HepG2 (cell line): ENCODE data around the gene SLC25A51. TPM values are rescaled to one million over a fixed set of nuclear protein-coding genes. Genes with fewer than 3 reads are reported as not detected.

Source experiments
- ATAC-seq: fragments of 200-7000 bp; cut with Tn5 transposase; 3 replicates; pipeline ENCODE4 v1.9.1; 2020; ENCODE audit warnings: mild to moderate bottlenecking, moderate library complexity
- BruUV-seq: library from RNA; stranded (reverse); fragments of 400-500 nt; replicated peaks from 2 replicates; lab custom pipeline; 2021; lab: Mats Ljungman, UMichigan
- CTCF ChIA-PET: fragments of 300-600 bp; formaldehyde crosslinking; extraction: SDS; loops from one replicate; lab custom pipeline; 2021; ENCODE audit warnings: low total read pairs, inconsistent platforms, low intra/inter-chr PET ratio; lab: Yijun Ruan, JAX
- POLR2A ChIA-PET: fragments of 350-600 bp; sonication (Branson Sonifier 250); formaldehyde crosslinking; loops from one replicate; lab custom pipeline; 2020; ENCODE audit warnings: antibody characterized with exemption, inconsistent platforms; lab: Yijun Ruan, JAX
- DNase-seq: peaks from one replicate; pipeline ENCODE4 v3.0.0-alpha.2; 2015; ENCODE audit warnings: low spot score
- FAIRE-seq: peaks from 3 replicates; lab custom pipeline; 2011; peaks lifted over from hg19 to GRCh38; lab: Jason Lieb, UNC
- H2AFZ ChIP-seq: one replicate; pipeline ENCODE4 v1.6.1; 2011; ENCODE audit warnings: low read length, inconsistent platforms
- H3K27ac ChIP-seq: fragments of 300-600 bp; 3 replicates; pipeline ENCODE4 v1.8.0; 2011; ENCODE audit warnings: mixed run types, mild to moderate bottlenecking, mixed read lengths, low read length, inconsistent platforms; ENCODE audit not compliant: insufficient read depth; ENCODE audit errors: extremely low read length
- H3K27me3 ChIP-seq, 2 experiments: fragments of 200-600 bp in 1 of 2; 2 replicates in 1 of 2; 3 replicates in 1 of 2; pipeline versions ENCODE4 v1.6.0 to v1.8.0; 2011; ENCODE audit warnings: low read length in 2 of 2, mild to moderate bottlenecking in 2 of 2, moderate library complexity in 2 of 2, inconsistent platforms in 1 of 2; ENCODE audit not compliant: insufficient read depth in 2 of 2, control insufficient read depth in 1 of 2
- H3K36me3 ChIP-seq, 2 experiments: fragments of 200-600 bp in 1 of 2; replicated peaks in 1 of 2; 2 replicates in 1 of 2; 3 replicates in 1 of 2; pipeline versions ENCODE4 v1.5.1 to v1.8.0; 2011; ENCODE audit warnings: low read length in 2 of 2, inconsistent platforms in 1 of 2; ENCODE audit not compliant: insufficient read depth in 2 of 2, control insufficient read depth in 1 of 2
- H3K4me1 ChIP-seq: 2 replicates; pipeline ENCODE4 v1.5.1; 2012; ENCODE audit warnings: low read length, inconsistent platforms; ENCODE audit not compliant: insufficient read depth
- H3K4me2 ChIP-seq: 2 replicates; pipeline ENCODE4 v1.6.0; 2011; ENCODE audit warnings: low read depth, low read length, inconsistent platforms
- H3K4me3 ChIP-seq, 3 experiments: fragments of 200-600 bp in 1 of 3; sonication (generic), shearing (Covaris generic) in 1 of 3; replicated peaks in 1 of 3; 2 replicates each; pipeline ENCODE4 v1.5.1; 2011 to 2016; ENCODE audit warnings: low read length in 3 of 3, inconsistent platforms in 2 of 3, low read depth in 2 of 3, mild to moderate bottlenecking in 2 of 3, control low read depth in 1 of 3, mixed read lengths in 1 of 3; ENCODE audit not compliant: insufficient read depth in 1 of 3
- H3K79me2 ChIP-seq: one replicate; pipeline ENCODE4 v1.6.1; 2011; ENCODE audit warnings: low read length, inconsistent platforms; ENCODE audit not compliant: insufficient read depth
- H3K9ac ChIP-seq: 2 replicates; pipeline ENCODE4 v1.6.0; 2011; ENCODE audit warnings: mild to moderate bottlenecking, low read depth, low read length, inconsistent platforms; ENCODE audit not compliant: insufficient read depth
- H3K9me3 ChIP-seq: 2 replicates; pipeline ENCODE4 v1.5.1; 2012; ENCODE audit warnings: mild to moderate bottlenecking, low read length
- H4K20me1 ChIP-seq: 2 replicates; pipeline ENCODE4 v1.6.0; 2011; ENCODE audit warnings: inconsistent platforms, mild to moderate bottlenecking, low read length, moderate library complexity; ENCODE audit not compliant: insufficient read depth
- ELF4 ChIP-seq: sonication (generic); formaldehyde crosslinking; IDR thresholded peaks from 2 replicates; pipeline ENCODE4 v1.5.0; 2020; ENCODE audit warnings: missing genetic modification reagents, mild to moderate bottlenecking, moderate library complexity, borderline replicate concordance
- JARID2 ChIP-seq: sonication (generic); formaldehyde crosslinking; IDR thresholded peaks from 2 replicates; pipeline ENCODE4 v1.8.1; 2023; ENCODE audit warnings: missing genetic modification reagents, inconsistent platforms; ENCODE audit not compliant: insufficient replicate concordance
- PAX8 ChIP-seq: sonication (generic); formaldehyde crosslinking; IDR thresholded peaks from 2 replicates; pipeline ENCODE4 v1.8.0; 2022; ENCODE audit warnings: mild to moderate bottlenecking, missing genetic modification reagents, borderline replicate concordance
- PHF8 ChIP-seq: sonication (generic); formaldehyde crosslinking; IDR thresholded peaks from 2 replicates; pipeline ENCODE4 v1.5.0; 2020; ENCODE audit warnings: missing genetic modification reagents
- ZFP91 ChIP-seq: sonication (generic); formaldehyde crosslinking; IDR thresholded peaks from 2 replicates; pipeline ENCODE4 v1.9.0; 2022; ENCODE audit warnings: missing genetic modification reagents, mild to moderate bottlenecking, borderline replicate concordance
- ZNF557 ChIP-seq: sonication (generic); formaldehyde crosslinking; IDR thresholded peaks from 2 replicates; pipeline ENCODE4 v1.4.0; 2020; ENCODE audit warnings: missing genetic modification reagents
- ZNF567 ChIP-seq: sonication (generic); formaldehyde crosslinking; IDR thresholded peaks from 2 replicates; pipeline ENCODE4 v1.8.1; 2023; ENCODE audit warnings: mild to moderate bottlenecking, missing genetic modification reagents, borderline replicate concordance
- ZNF724P ChIP-seq: sonication (generic); formaldehyde crosslinking; IDR thresholded peaks from 2 replicates; pipeline ENCODE4 v1.8.0; 2022; ENCODE audit warnings: missing genetic modification reagents, borderline replicate concordance
- WGBS: methylation state at CpG from one replicate; pipeline ENCODE4 v1.1.6; 2017; ENCODE audit warnings: low lambda C conversion rate; 5-methylcytosine and 5-hydroxymethylcytosine counted together
- in situ Hi-C: cut with HindIII; loops from 2 replicates; pipeline ENCODE4 v1.10.0; 2017; ENCODE audit warnings: low pct_unique_long_range_greater_than_20kb; ENCODE audit not compliant: extremely low pct_ligation_motif_present
- intact Hi-C: fragments of 100-400 bp; cut with micrococcal nuclease; formaldehyde crosslinking; loops from one replicate; pipeline ENCODE4 v1.10.0; 2022; ENCODE audit not compliant: unreplicated experiment
- polyA plus RNA-seq, 8 experiments: library from polyadenylated mRNA; depleted of rRNA in 3 of 8; stranded (reverse) in 7 of 8; unstranded in 1 of 8; fragments of >200 nt; fragmentation: Illumina TruSeq in 4 of 8; extraction: Trizol in 4 of 8; gene quantifications; 2 replicates each; pipeline versions ENCODE4 v1.2.1 to v1.2.3, GENCODE V29; 2011 to 2016; ENCODE audit warnings: low read depth in 4 of 8, missing spikeins in 1 of 8, mixed read lengths in 1 of 8; ENCODE audit not compliant: insufficient read depth in 1 of 8
- total RNA-seq, 5 experiments: library from RNA; depleted of rRNA; stranded (reverse); fragments of >200 nt; fragmentation: Illumina TruSeq; extraction: Trizol; gene quantifications; 2 replicates each; pipeline ENCODE4 v1.2.3, GENCODE V29; 2016; ENCODE audit warnings: low read depth in 1 of 5
- TF ChIP-seq, protein P1 (sequence below): sonication (generic); formaldehyde crosslinking; IDR thresholded peaks from 2 replicates; pipeline ENCODE4 v1.5.0; 2020; ENCODE audit warnings: missing genetic modification reagents

The SLC25A51 gene
- total and polyA plus RNA-seq, 2 of the 13 experiments (the other 11 are each of a cell fraction or from before 2014, with no cell fraction given), result 14.6 to 37.7 TPM

- ChIA-PET CTCF (no interaction called here), POLR2A (no interaction called here)
- no peaks in the 10 kb centered on the region for H3K9me3 ChIP-seq
- no peak overlapping the region for H3K27ac ChIP-seq
- FAIRE-seq (no peak), ATAC-seq (no peak), DNase-seq (no peak)
- TF ChIP-seq ZNF567 (CRISPR knock-in tag) (no peak), ELF4 (CRISPR knock-in tag) (no peak), JARID2 (CRISPR knock-in tag) (no peak), ZNF557 (CRISPR knock-in tag) (no peak), PAX8 (CRISPR knock-in tag) (no peak), ZNF724P (no peak), PHF8 (CRISPR knock-in tag) (no peak), ZFP91 (CRISPR knock-in tag) (no peak)
- TF ChIP-seq, protein P1, sequence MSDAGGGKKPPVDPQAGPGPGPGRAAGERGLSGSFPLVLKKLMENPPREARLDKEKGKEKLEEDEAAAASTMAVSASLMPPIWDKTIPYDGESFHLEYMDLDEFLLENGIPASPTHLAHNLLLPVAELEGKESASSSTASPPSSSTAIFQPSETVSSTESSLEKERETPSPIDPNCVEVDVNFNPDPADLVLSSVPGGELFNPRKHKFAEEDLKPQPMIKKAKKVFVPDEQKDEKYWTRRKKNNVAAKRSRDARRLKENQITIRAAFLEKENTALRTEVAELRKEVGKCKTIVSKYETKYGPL (CRISPR knock-in tag), result no peak
- WGBS, result 97% methylated on average over 5 of the region's 5 CpGs
- no peaks in the 10 kb centered on the region for H3K27me3 ChIP-seq
- no peak overlapping the region for H3K4me2 ChIP-seq
- H3K79me2 ChIP-seq, result no peaks in the 10 kb centered on the region
- no peak overlapping the region for H3K4me3 ChIP-seq
- no TSS peak for BruUV-seq
- H4K20me1 ChIP-seq, result peaks cover 4% of the 10 kb centered on the region; the same call in 1 of the 2 replicates
- no peak overlapping the region for H2AFZ ChIP-seq
- in situ Hi-C loops, result no loop called here
- H3K36me3 ChIP-seq, result peaks cover 30 to 79% of the 10 kb centered on the region in 2 experiments
- intact Hi-C loops, result no loop called here
- H3K4me1 ChIP-seq, result peaks cover 20% of the 10 kb centered on the region
- H3K9ac ChIP-seq, result no peak overlapping the region
Observed at GRCh38 chr9:37936376-37936775, 32.4 kb upstream of the SLC25A51 start.
